ENCODE data around the gene SNN.

DNA sequence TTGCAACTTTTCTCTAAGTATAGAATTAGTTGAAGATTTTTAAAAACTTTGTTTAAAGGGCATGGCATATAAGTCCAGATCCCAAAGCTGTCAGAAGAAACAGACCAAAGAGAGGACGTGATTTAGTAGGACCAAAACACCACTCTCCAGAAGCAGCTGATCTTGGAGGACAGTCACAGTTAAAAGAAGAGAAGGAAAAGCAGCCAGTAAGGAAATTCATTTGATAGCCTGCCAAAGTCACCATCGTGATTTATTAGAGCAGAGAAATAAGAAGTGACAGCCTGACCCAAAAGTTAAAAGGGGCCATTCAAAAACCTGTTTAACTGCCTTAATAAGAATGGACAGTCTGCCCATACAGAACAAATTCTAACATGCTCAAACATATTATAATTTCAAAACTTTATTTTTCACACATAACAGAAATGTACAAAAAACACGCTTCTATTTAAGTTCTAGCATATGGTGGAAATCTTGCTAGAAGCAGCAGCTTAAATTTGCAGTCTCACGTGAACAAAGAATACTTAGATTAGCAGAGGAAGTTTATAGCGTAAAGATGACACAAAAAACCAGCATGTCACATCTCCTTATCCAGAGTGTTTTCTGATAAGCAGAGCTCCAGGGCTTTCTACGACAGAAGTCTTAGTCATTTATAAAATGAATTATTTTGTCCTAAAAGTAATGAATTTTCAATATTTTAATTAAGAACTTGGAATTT, 37.2 kb downstream of the SNN start:
- TF ChIP-seq RAD21 (conservative IDR thresholded peaks at IDR 0.05), result no peak
- TF ChIP-seq POLR2AphosphoS5 (IDR thresholded peaks at IDR 0.05), result no peak

Data from neural cell (in vitro differentiated cells).